H1 (cell line): ENCODE measurements around the gene AURKAIP1. TPM values are rescaled to one million over a fixed set of nuclear protein-coding genes. Genes with fewer than 3 reads are reported as not detected.
A peak's percentile ranks its signal among the peaks of the same experiment; 100 is the strongest.

Experiments
- CTCF ChIA-PET: fragments of 300-600 bp; sonication (Branson Sonifier 250); formaldehyde crosslinking; loops from one replicate; lab custom pipeline; 2021; ENCODE audit not compliant: partially characterized antibody; lab: Charles Lee
- POLR2A ChIA-PET: fragments of 300-600 bp; sonication (Branson Sonifier 250); formaldehyde crosslinking; loops from one replicate; lab custom pipeline; 2021; ENCODE audit warnings: inconsistent platforms; ENCODE audit not compliant: partially characterized antibody; lab: Charles Lee
- DNase-seq, 2 experiments: peaks; one replicate each; pipeline versions ENCODE4 v3.0.0 to v3.0.0-alpha.2; 2010 to 2022; ENCODE audit warnings: low spot score in 2 of 2, low read depth in 1 of 2, mixed read lengths in 1 of 2
- FAIRE-seq: peaks from 2 replicates; lab custom pipeline; 2011; peaks lifted over from hg19 to GRCh38; lab: Jason Lieb, UNC
- H2AFZ ChIP-seq: 2 replicates; pipeline ENCODE4 v1.8.1; 2012; ENCODE audit warnings: low read length, inconsistent platforms
- H2AK5ac ChIP-seq: 2 replicates; pipeline ENCODE4 v1.6.1; 2013; ENCODE audit warnings: low read depth, low read length
- H2BK120ac ChIP-seq: replicated peaks from 2 replicates; pipeline ENCODE3; 2013; ENCODE audit warnings: low read depth, low read length, inconsistent platforms
- H2BK12ac ChIP-seq: 2 replicates; pipeline ENCODE4 v1.6.1; 2013; ENCODE audit warnings: low read depth, low read length
- H2BK15ac ChIP-seq: 2 replicates; pipeline ENCODE4 v1.6.1; 2013; ENCODE audit warnings: low read length
- H2BK20ac ChIP-seq: 2 replicates; pipeline ENCODE4 v1.6.1; 2013; ENCODE audit warnings: low read length
- H2BK5ac ChIP-seq: 2 replicates; pipeline ENCODE4 v1.6.1; 2013; ENCODE audit warnings: low read depth, low read length
- H3K14ac ChIP-seq: 2 replicates; pipeline ENCODE4 v1.6.1; 2013; ENCODE audit warnings: inconsistent platforms; ENCODE audit not compliant: insufficient read length
- H3K18ac ChIP-seq: 2 replicates; pipeline ENCODE4 v1.6.1; 2013; ENCODE audit warnings: low read length; ENCODE audit errors: extremely low read depth
- H3K23ac ChIP-seq: 2 replicates; pipeline ENCODE4 v1.6.1; 2013; ENCODE audit warnings: inconsistent platforms; ENCODE audit not compliant: insufficient read length
- H3K23me2 ChIP-seq: 2 replicates; pipeline ENCODE4 v1.6.1; 2013; ENCODE audit warnings: low read depth, low read length
- H3K27ac ChIP-seq: 2 replicates; pipeline ENCODE4 v1.6.1; 2011; ENCODE audit warnings: low read depth, low read length, inconsistent platforms
- H3K27me3 ChIP-seq, 4 experiments: replicated peaks in 1 of 4; 1 replicate in 1 of 4; 2 replicates in 3 of 4; pipeline versions ENCODE4 v1.6.1 to v1.8.1; 2011 to 2013; ENCODE audit warnings: low read length in 3 of 4, mild to moderate bottlenecking in 3 of 4, inconsistent platforms in 2 of 4, mixed read lengths in 2 of 4, moderate library complexity in 1 of 4; ENCODE audit not compliant: control insufficient read depth in 3 of 4, insufficient read depth in 3 of 4; ENCODE audit errors: extremely low read depth in 1 of 4
- H3K36me3 ChIP-seq, 4 experiments: 2 replicates each; pipeline versions ENCODE4 v1.6.1 to v1.8.1; 2011 to 2013; ENCODE audit warnings: mild to moderate bottlenecking in 4 of 4, low read length in 3 of 4, moderate library complexity in 2 of 4, control low read depth in 1 of 4, inconsistent platforms in 1 of 4; ENCODE audit not compliant: insufficient read depth in 4 of 4, control insufficient read depth in 2 of 4
- H3K4ac ChIP-seq: replicated peaks from 2 replicates; pipeline ENCODE3; 2013; ENCODE audit warnings: low read length, low read depth, mixed read lengths, inconsistent platforms; ENCODE audit not compliant: insufficient read length
- H3K4me1 ChIP-seq, 4 experiments: replicated peaks in 1 of 4; 1 replicate in 1 of 4; 2 replicates in 3 of 4; pipeline versions ENCODE4 v1.6.1 to v1.8.1; 2011 to 2013; ENCODE audit warnings: low read length in 3 of 4, inconsistent platforms in 2 of 4, mixed read lengths in 1 of 4; ENCODE audit not compliant: insufficient read depth in 4 of 4, control insufficient read depth in 3 of 4
- H3K4me2 ChIP-seq, 2 experiments: 2 replicates each; pipeline versions ENCODE4 v1.6.1 to v1.8.1; 2011 to 2013; ENCODE audit warnings: low read depth in 2 of 2, low read length in 2 of 2, control low read depth in 1 of 2, inconsistent platforms in 1 of 2, mild to moderate bottlenecking in 1 of 2; ENCODE audit not compliant: insufficient read depth in 1 of 2
- H3K4me3 ChIP-seq, 4 experiments: fragments of 200-600, 300-600 bp in 1 of 4; sonication (generic), shearing (Covaris generic), sonication (Bioruptor Twin) in 1 of 4; 2 replicates each; pipeline versions ENCODE4 v1.5.1 to v1.8.1; 2011 to 2016; ENCODE audit warnings: low read length in 4 of 4, low read depth in 3 of 4, control low read depth in 2 of 4, inconsistent platforms in 2 of 4, mild to moderate bottlenecking in 2 of 4, mixed read lengths in 1 of 4, moderate library complexity in 1 of 4; ENCODE audit not compliant: insufficient read depth in 2 of 4; ENCODE audit errors: extremely low read depth in 1 of 4
- H3K56ac ChIP-seq: replicated peaks from 2 replicates; pipeline ENCODE3; 2013; ENCODE audit warnings: low read depth, mild to moderate bottlenecking, mixed read lengths, low read length, inconsistent platforms; ENCODE audit not compliant: insufficient read length
- H3K79me1 ChIP-seq: 2 replicates; pipeline ENCODE4 v1.6.1; 2013; ENCODE audit warnings: low read depth, low read length, control low read depth
- H3K79me2 ChIP-seq, 2 experiments: 2 replicates each; pipeline versions ENCODE4 v1.6.1 to v1.8.1; 2012 to 2013; ENCODE audit warnings: low read length in 2 of 2, mild to moderate bottlenecking in 2 of 2, inconsistent platforms in 1 of 2; ENCODE audit not compliant: insufficient read depth in 2 of 2, control insufficient read depth in 1 of 2
- H3K9ac ChIP-seq, 4 experiments: replicated peaks in 1 of 4; 1 replicate in 1 of 4; 2 replicates in 3 of 4; pipeline versions ENCODE4 v1.6.1 to v1.8.1; 2011 to 2013; ENCODE audit warnings: low read depth in 3 of 4, low read length in 3 of 4, control low read depth in 2 of 4, mild to moderate bottlenecking in 2 of 4, moderate library complexity in 2 of 4, inconsistent platforms in 1 of 4; ENCODE audit errors: extremely low read depth in 1 of 4
- H3K9me3 ChIP-seq, 2 experiments: 2 replicates each; pipeline versions ENCODE4 v1.6.1 to v1.8.1; 2012 to 2013; ENCODE audit warnings: mild to moderate bottlenecking in 2 of 2, moderate library complexity in 2 of 2, control low read depth in 1 of 2, inconsistent platforms in 1 of 2, low read depth in 1 of 2, low read length in 1 of 2, mixed read lengths in 1 of 2; ENCODE audit not compliant: insufficient read depth in 2 of 2
- H4K20me1 ChIP-seq, 2 experiments: replicated peaks in 1 of 2; 2 replicates each; pipeline versions ENCODE3 to v1.8.1; 2011 to 2013; ENCODE audit warnings: inconsistent platforms in 2 of 2, low read length in 2 of 2, mild to moderate bottlenecking in 1 of 2; ENCODE audit not compliant: insufficient read depth in 2 of 2, control insufficient read depth in 1 of 2
- H4K5ac ChIP-seq: 2 replicates; pipeline ENCODE4 v1.6.1; 2013; ENCODE audit warnings: low read length, low read depth, mixed read lengths, inconsistent platforms; ENCODE audit not compliant: insufficient read length
- H4K8ac ChIP-seq: 2 replicates; pipeline ENCODE4 v1.8.0; 2013; ENCODE audit warnings: mild to moderate bottlenecking, moderate library complexity, low read length, inconsistent platforms; ENCODE audit not compliant: insufficient read depth; ENCODE audit errors: extremely low read depth
- H4K91ac ChIP-seq: replicated peaks from 2 replicates; pipeline ENCODE3; 2013; ENCODE audit warnings: low read length, mixed read lengths, inconsistent platforms; ENCODE audit not compliant: insufficient read length
- BCL11A ChIP-seq, 2 experiments: IDR thresholded peaks; one replicate each; pipeline ENCODE4 v1.6.1; 2011; ENCODE audit warnings: low read depth in 2 of 2, low read length in 2 of 2, mild to moderate bottlenecking in 2 of 2
- GABPA ChIP-seq: IDR thresholded peaks from 2 replicates; pipeline ENCODE4 v1.6.1; 2011; ENCODE audit warnings: mild to moderate bottlenecking, low read length, moderate library complexity, borderline replicate concordance; ENCODE audit not compliant: insufficient read depth
- JUND ChIP-seq: IDR thresholded peaks from 2 replicates; pipeline ENCODE4 v1.6.1; 2011; ENCODE audit warnings: mild to moderate bottlenecking, improper control_type of control experiment, low read length
- KDM5A ChIP-seq: fragments of 200-600 bp; IDR thresholded peaks from 2 replicates; pipeline ENCODE4 v1.7.1; 2012; ENCODE audit warnings: mild to moderate bottlenecking, low read length, inconsistent platforms, mixed read lengths
- MAFK ChIP-seq: IDR thresholded peaks from 2 replicates; pipeline ENCODE4 v1.6.1; 2012; ENCODE audit warnings: low read depth, mild to moderate bottlenecking, improper control_type of control experiment, low read length
- NRF1 ChIP-seq: IDR thresholded peaks from 2 replicates; pipeline ENCODE4 v1.6.1; 2011; ENCODE audit warnings: mild to moderate bottlenecking, low read depth, low read length, improper control_type of control experiment
- RBBP5 ChIP-seq: IDR thresholded peaks from 2 replicates; pipeline ENCODE4 v1.7.1; 2012; ENCODE audit warnings: low read depth, mild to moderate bottlenecking, inconsistent platforms, low read length, moderate library complexity, borderline replicate concordance
- SIX5 ChIP-seq: IDR thresholded peaks from 2 replicates; pipeline ENCODE4 v1.6.1; 2011; ENCODE audit warnings: mild to moderate bottlenecking, low read depth, low read length
- TEAD4 ChIP-seq: IDR thresholded peaks from 2 replicates; pipeline ENCODE4 v1.6.1; 2012; ENCODE audit warnings: low read depth, low read length, inconsistent platforms, mixed read lengths
- YY1 ChIP-seq: IDR thresholded peaks from 2 replicates; pipeline ENCODE4 v1.6.1; 2011; ENCODE audit warnings: low read depth, mild to moderate bottlenecking, low read length
- ZNF274 ChIP-seq: IDR thresholded peaks from 2 replicates; pipeline ENCODE4 v1.7.0; 2012; ENCODE audit warnings: low read length, borderline replicate concordance; ENCODE audit errors: extremely low read depth
- WGBS, 2 experiments: shearing (Covaris generic) in 1 of 2; methylation state at CpG; one replicate each; pipeline versions ENCODE4 v1.1.6 to v1.1.7; 2013 to 2015; ENCODE audit warnings: low lambda C conversion rate in 2 of 2, mixed read lengths in 2 of 2, inconsistent platforms in 1 of 2, low coverage in 1 of 2, missing lambda C conversion rate in 1 of 2; ENCODE audit not compliant: insufficient replicate concordance in 2 of 2, insufficient coverage in 1 of 2, insufficient read length in 1 of 2; ENCODE audit errors: extremely low coverage in 1 of 2, missing lambda C conversion rate in 1 of 2; 5-methylcytosine and 5-hydroxymethylcytosine counted together
- polyA plus RNA-seq, 7 experiments: library from polyadenylated mRNA; depleted of rRNA in 3 of 7; stranded (reverse) in 5 of 7; unstranded in 2 of 7; fragments of >200 nt in 5 of 7; fragments of 200-250 nt in 2 of 7; gene quantifications; 1 replicate in 5 of 7; 2 replicates in 1 of 7; 4 replicates in 1 of 7; pipeline versions ENCODE4 v1.2.1 to v1.2.3, GENCODE V29; 2011 to 2013; ENCODE audit warnings: missing spikeins in 2 of 7, mixed read lengths in 2 of 7
- total RNA-seq: library from RNA; stranded (reverse); fragmentation: NEBNext Ultra II Directional; extraction: Animal tissue kit (Norgen Biotek cat#: 25700); gene quantifications from 2 replicates; pipeline ENCODE4 v1.2.1, GENCODE V29; 2021
- TF ChIP-seq, protein P1 (sequence below): IDR thresholded peaks from 2 replicates; pipeline ENCODE4 v1.6.1; 2012; ENCODE audit warnings: inconsistent platforms

AURKAIP1 gene
- total and polyA plus RNA-seq, 2 of the 8 experiments (the other 6 are each of a cell fraction or from before 2014, with no cell fraction given), result 87.8 to 194 TPM

DNA sequence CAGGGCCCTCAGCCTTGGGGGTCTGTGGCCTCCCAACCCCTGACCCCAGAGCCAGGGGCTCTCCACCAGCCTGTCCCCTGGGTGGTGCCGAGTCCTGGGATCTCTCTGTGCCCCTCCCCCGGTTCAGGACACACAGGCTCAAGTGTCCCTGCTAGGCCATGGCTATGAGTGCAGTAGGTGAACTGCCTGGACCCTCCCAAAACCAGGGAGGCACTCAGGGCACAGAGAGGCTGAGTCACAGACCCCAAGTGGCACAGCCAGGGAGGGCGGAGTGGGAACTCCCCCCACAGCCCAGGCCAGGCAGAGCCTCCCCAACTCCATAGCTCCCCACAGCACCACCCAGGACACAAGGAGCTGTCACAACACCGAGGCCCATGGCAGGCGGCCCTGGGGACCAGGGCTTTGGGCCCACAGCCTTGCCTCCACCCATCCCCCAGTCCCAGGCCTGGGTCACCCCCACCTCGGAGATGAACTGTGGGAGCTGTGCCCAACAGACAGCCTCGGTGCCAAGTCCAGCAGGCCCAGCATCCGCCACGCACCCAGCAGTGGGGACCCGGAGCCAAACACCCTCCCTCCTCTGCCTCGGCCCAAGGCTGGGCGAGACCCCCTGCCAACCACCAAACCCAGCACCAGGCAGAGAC lies 29.0 kb downstream of the AURKAIP1 start:
- H3K27me3 ChIP-seq, result no peaks in the 10 kb centered on the region
- peaks cover 12% of the 10 kb centered on the region; the same call in 1 of the 2 replicates for H3K23me2 ChIP-seq
- FAIRE-seq (no peak), DNase-seq (no peak)
- no peak overlapping the region for H2BK5ac ChIP-seq
- H3K9me3 ChIP-seq, result peaks cover 0 to 1% of the 10 kb centered on the region in 2 experiments; a peak in 1 of 4 replicates
- POLR2A ChIA-PET, result interaction anchor here (0.9 to 3.1 kb wide), 11 partner anchors 8 to 118 kb away, joined by 3 to 12 read pairs (median 3); partner anchors contain the start of genes AURKAIP1, CCNL2 and TAS1R3
- H3K4me3 ChIP-seq, result no peak overlapping the region
- H3K9ac ChIP-seq, result no peak overlapping the region
- no peak overlapping the region for H3K27ac ChIP-seq
- H3K79me1 ChIP-seq, result peaks cover 21% of the 10 kb centered on the region
- H3K14ac ChIP-seq, result no peak overlapping the region
- WGBS, 2 experiments, result 92% methylated on average over 12 of the region's 12 CpGs; no CpG with 5 or more reads in 1 of the 2 experiments
- no peak overlapping the region for H2BK12ac ChIP-seq
- no peak overlapping the region for H2BK15ac ChIP-seq
- H4K8ac ChIP-seq, result peak overlapping the region; percentile 16
- CTCF ChIA-PET, result interaction anchor here (0.6 to 4.4 kb wide), 8 partner anchors 8 to 158 kb away, joined by 3 to 34 read pairs (median 4); no protein-coding TSS in a partner anchor
- no peak overlapping the region for H3K4ac ChIP-seq
- no peak overlapping the region for H2BK20ac ChIP-seq
- no peak overlapping the region for H3K23ac ChIP-seq
- no peak overlapping the region for H3K18ac ChIP-seq
- H2BK120ac ChIP-seq, result no peak overlapping the region
- H2AFZ ChIP-seq, result no peak overlapping the region
- H3K4me2 ChIP-seq, result no peak overlapping the region
- H3K56ac ChIP-seq, result no peak overlapping the region
- no peak overlapping the region for H4K5ac ChIP-seq
- H2AK5ac ChIP-seq, result no peak overlapping the region
- peaks cover 16 to 40% of the 10 kb centered on the region in 2 experiments for H4K20me1 ChIP-seq
- no peak overlapping the region for H4K91ac ChIP-seq
- peaks cover 0 to 28% of the 10 kb centered on the region in 2 experiments; a peak in 3 of 4 replicates for H3K79me2 ChIP-seq
- H3K4me1 ChIP-seq, result peaks cover 0 to 16% (median 9%) of the 10 kb centered on the region in 4 experiments; a peak in 5 of 7 replicates
- peaks cover 0 to 10% (median 6%) of the 10 kb centered on the region in 4 experiments; a peak in 5 of 8 replicates for H3K36me3 ChIP-seq
- TF ChIP-seq RBBP5 (no peak), JUND (no peak), BCL11A (IDR thresholded peaks at IDR 0.05; ENCODE audit: low read depth in 2 of 2, low read length in 2 of 2) (no peak), SIX5 (no peak), GABPA (no peak), TEAD4 (no peak), NRF1 (no peak), KDM5A (no peak), YY1 (no peak), MAFK (no peak), ZNF274 (no peak)
- TF ChIP-seq, protein P1, sequence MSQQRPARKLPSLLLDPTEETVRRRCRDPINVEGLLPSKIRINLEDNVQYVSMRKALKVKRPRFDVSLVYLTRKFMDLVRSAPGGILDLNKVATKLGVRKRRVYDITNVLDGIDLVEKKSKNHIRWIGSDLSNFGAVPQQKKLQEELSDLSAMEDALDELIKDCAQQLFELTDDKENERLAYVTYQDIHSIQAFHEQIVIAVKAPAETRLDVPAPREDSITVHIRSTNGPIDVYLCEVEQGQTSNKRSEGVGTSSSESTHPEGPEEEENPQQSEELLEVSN, result no peak
